Measurements from ENCODE around the gene KRT8.
"Not testable (repeated sequence)": the region's sequence is repeated elsewhere in the genome, so short reads cannot be mapped to it uniquely, and the experiment has no call there.

The KRT8 gene

GRCh38 chr12:52904509-52905300 is at the start of gene KRT8:
Gene KRT8, minus strand, starts transcription at chr12:52905076. Its CDS starts 95 bp downstream, at chr12:52904981.
- DNase-seq, result not testable (repeated sequence)

- no peak for DNase-seq
Observed at GRCh38 chr12:52953181-52953841, 48.4 kb upstream of the KRT8 start.

DNA sequence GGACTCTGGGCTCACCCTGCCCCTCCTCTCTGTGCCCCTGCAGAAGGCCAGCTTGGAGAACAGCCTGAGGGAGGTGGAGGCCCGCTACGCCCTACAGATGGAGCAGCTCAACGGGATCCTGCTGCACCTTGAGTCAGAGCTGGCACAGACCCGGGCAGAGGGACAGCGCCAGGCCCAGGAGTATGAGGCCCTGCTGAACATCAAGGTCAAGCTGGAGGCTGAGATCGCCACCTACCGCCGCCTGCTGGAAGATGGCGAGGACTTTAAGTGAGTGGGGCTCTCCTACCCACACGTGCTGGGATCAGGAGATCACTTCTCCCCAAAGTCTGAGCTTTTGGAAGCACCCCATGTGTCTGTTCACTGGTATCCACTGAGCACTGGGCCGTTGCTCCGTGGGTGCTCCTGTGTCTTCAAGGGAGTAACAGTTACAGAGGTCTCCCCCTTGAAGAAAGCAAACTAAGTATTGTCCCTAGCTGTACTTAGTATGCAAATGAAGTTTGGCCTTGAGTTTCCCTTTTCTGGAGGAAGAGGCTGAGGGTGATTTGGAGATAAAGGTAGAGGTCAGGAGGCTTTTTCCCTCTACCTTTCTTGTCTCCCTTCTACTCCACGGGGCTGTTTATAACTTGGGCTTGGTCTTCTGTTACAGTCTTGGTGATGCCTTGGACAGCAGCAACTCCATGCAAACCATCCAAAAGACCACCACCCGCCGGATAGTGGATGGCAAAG is 47.4 kb upstream of the KRT8 start:
- no peak for DNase-seq

GRCh38 chr12:52951640-52952039 is 46.8 kb upstream of the KRT8 start:
- no peak for DNase-seq

DNA sequence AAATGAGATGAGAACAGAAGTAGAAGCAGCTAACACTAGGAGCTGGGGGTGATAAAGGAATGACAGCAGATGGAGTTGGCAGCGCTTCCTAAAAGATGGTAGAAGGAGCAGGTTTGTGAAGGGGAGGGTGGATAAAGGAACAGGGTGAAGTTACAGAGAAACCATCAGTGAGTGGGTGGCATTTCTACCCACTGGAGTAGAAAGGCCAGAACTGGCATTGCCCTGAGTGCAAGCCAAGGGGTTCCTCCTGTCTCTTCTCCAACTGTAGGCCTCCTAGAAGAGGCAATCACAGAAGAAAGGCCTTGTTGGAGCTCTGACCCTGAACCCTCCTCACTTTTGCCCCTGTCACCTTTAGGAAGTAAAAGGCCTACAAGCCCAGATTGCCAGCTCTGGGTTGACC is 46.2 kb upstream of the KRT8 start:
- DNase-seq, result no peak

GRCh38 chr12:52950553-52950952 is 45.7 kb upstream of the KRT8 start:
- no peak for DNase-seq

- DNase-seq, result no peak
Observed at GRCh38 chr12:52949413-52950331, 44.8 kb upstream of the KRT8 start.

DNA sequence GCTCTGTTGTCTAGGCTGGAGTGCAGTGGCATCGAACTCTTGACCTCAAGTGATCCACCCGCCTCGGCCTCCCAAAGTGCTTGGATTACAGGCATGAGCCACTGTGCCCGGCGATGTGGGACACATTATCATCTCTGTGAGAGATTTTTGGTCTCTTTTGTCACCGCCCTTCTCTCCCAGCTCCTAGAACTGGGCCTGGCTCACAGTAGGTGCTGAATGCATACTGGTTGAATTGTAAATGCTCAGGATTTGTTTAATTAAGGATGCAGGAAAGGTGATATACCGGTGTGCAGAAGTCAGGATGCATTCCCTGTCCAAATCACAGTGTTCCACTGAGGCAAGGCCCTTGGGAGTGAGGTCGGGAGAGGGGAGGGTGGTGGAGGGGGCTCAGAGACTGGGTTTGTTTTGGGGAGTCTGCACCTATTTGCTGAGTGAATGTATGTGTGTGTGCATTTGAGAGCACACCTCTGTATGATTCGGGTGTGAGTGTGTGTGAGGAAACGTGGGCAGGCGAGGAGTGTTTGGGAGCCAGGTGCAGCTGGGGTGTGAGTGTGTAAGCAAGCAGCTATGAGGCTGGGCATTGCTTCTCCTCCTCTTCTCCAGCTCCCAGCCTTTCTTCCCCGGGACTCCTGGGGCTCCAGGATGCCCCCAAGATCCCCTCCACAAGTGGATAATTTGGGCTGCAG is 43.0 kb upstream of the KRT8 start:
- no peak for DNase-seq

- no peak for DNase-seq
Observed at GRCh38 chr12:52946797-52947547, 42.1 kb upstream of the KRT8 start.

- DNase-seq, result no peak
Observed at GRCh38 chr12:52946334-52946733, 41.5 kb upstream of the KRT8 start.

- no peak for DNase-seq
Observed at GRCh38 chr12:52945389-52946232, 40.7 kb upstream of the KRT8 start.

DNA sequence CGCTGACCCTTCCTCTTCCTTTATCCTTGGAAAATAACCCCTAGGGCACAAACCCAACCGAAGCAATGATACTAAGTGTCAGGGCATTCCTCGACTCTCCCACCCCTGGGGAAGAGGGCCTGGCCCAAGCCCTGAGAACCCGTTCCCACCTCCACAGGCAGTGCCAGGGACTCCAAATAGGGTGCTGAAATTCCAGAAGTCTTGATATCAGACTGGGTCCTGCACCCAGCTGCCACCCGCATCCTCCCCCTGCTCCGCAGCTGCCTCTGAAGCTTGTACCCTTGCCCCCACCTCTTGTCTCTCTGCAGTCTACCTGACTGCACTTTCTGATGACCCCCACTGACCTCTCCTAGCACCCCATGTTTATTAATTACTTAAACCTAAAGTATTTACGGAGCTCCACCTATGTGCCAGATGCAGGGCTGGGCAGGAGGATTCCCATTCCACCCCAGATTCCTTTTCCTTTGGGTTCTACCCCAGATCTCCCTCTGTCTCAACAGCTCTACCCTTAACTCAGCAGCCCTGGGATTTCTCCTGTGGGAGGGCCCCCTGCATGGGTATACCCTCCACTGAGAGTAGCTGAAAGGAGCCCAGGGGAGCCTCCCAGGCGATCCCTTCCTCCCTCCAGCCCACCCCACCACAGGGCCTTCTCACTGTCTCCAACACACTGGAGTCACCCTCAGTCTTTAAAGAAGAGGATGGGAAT is 40.0 kb upstream of the KRT8 start:
- no peak for DNase-seq

GRCh38 chr12:52942901-52943181 is 38.0 kb upstream of the KRT8 start:
- no peak for DNase-seq

- DNase-seq, result no peak
Observed at GRCh38 chr12:52942066-52942900, 37.4 kb upstream of the KRT8 start.

DNA sequence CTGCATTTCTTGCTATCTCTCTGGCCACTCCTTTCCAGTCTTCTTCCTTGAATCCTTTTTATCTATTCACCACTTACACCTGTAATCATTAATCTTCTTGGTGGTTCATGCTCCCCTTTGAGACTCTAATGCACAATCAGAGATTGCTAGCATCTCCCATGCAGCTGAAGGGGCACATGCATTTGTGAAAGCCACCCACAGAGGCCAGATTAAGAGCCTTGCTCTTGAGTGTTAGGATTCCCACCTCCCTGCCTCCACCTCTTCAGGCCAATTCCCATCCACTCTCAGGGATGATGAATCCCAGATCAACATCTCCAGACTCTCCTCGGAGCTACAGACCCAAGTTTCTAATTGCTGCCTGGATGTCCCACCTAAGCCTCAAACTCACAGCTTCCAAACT is 24.7 kb upstream of the KRT8 start:
- no peak for DNase-seq

GRCh38 chr12:52927964-52928363 is 23.1 kb upstream of the KRT8 start:
- no peak for DNase-seq

DNA sequence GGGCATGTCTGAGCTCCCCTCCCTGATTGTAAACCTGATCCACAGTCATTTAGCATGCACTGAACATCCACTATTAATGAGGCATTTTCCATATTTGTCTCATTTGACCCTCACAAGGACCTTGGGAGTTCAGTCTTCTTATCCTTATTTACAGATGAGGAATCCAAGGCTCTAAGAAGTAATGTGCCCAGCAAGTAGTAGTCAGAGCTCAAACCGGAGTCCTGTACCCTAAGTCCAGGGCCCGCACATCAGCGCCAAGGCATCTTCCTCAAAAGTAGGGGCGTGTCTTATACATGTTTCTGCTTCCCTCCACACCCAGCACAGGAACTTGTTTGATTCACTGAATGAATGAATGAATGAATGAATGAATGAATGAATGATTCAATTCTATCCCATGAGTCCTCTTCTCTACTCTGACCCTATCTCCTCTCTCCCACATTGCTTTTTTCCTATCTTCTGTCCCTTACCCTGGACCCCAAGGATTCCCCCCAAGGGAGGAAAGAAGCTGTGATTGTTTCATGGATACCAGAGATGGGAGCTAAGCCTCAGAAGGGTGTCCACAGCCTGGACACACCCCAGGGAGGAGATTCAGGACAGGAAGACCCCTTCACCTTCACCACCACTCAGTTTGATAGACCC is 21.8 kb upstream of the KRT8 start:
- DNase-seq, result no peak
